GM13976 (cell line): Measurements from ENCODE around the gene TMEM181.

ENCODE experiments used
- DNase-seq: peaks from one replicate; pipeline ENCODE4 v3.0.0; 2012; ENCODE audit warnings: low spot score
- in situ Hi-C: fragments of 300-500 bp; cut with MboI; formaldehyde crosslinking; loops from one replicate; pipeline ENCODE4 v1.12.0; 2022; ENCODE audit warnings: low sequenced_read_pairs, mixed read lengths, inconsistent platforms; ENCODE audit not compliant: unreplicated experiment
- TF ChIP-seq, protein P1 (sequence below): IDR thresholded peaks from 2 replicates; pipeline ENCODE4 v1.5.1; 2012; ENCODE audit warnings: borderline replicate concordance, mild to moderate bottlenecking; ENCODE audit not compliant: insufficient read depth; ENCODE audit errors: extremely low read depth, missing control alignments, control extremely low read depth

Gene TMEM181

DNA sequence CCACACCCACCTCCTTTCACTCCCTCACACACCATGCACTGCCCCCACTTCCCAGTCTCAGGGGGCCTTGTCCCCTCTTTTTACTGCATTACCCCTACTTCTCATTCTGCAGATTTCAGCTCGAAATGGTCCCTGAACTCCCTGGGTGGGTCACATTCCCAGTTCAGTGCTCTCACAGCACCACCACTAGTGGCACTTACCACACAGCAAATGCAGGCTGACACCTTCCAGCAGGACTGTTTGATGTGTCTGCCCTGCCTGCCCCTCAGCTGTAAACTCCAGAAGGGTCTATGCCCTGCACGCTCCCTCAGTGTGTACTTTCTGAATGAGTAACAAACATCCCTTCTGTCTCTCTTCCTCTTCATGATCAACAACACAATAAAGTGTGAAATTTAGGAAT lies 80.6 kb downstream of the TMEM181 start:
- no peak for DNase-seq
- TF ChIP-seq, protein P1, sequence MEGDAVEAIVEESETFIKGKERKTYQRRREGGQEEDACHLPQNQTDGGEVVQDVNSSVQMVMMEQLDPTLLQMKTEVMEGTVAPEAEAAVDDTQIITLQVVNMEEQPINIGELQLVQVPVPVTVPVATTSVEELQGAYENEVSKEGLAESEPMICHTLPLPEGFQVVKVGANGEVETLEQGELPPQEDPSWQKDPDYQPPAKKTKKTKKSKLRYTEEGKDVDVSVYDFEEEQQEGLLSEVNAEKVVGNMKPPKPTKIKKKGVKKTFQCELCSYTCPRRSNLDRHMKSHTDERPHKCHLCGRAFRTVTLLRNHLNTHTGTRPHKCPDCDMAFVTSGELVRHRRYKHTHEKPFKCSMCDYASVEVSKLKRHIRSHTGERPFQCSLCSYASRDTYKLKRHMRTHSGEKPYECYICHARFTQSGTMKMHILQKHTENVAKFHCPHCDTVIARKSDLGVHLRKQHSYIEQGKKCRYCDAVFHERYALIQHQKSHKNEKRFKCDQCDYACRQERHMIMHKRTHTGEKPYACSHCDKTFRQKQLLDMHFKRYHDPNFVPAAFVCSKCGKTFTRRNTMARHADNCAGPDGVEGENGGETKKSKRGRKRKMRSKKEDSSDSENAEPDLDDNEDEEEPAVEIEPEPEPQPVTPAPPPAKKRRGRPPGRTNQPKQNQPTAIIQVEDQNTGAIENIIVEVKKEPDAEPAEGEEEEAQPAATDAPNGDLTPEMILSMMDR = no peak
- in situ Hi-C loops = no loop called here

DNA sequence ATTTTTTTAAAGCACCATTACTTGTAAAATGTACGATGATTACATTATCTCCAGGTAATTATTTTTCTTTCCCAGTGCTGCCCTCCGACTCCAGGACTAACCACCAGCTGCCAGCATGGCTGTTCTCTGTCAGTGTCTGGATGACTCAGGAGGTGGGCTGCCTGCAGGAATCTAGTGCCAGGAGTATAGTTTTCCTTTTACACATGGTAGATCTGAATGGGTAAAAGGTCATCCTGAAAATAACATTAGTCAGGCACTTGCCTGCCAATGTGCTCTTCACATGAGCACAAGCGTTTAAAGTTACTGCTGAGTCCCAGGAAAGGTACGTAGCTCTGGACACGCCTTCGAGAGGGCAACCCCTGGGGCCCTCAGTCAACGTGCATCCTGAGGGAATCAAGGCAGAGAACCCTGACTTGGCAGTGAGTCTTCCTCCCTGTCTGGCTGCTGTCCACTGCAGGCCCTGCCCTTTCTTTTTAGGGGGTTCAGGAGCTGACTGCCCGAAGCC lies 82.3 kb downstream of the TMEM181 start:
- TF ChIP-seq, protein P1 = no peak
- DNase-seq = no peak
- in situ Hi-C loops = no loop called here

DNA sequence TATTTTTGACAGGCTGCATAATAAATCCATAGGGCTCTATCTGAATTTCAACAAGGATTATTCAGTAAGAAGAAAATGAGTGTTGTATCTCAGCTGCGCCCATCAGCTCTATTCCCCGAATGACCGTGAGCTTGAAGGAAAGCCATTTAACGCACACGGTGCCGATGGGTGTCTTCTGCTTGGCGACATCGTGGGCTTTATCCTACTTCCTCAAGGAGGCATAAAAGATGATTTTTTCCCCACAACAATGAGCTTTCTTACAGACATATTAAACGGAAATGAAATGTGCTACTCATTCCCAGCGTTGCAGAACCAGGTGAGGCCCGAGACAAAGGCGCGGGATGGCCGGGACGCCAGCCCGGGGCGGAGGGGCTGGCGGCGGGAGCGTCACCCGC lies 83.9 kb downstream of the TMEM181 start:
- DNase-seq = no peak
- in situ Hi-C loops = no loop called here
- TF ChIP-seq, protein P1 = no peak

DNA sequence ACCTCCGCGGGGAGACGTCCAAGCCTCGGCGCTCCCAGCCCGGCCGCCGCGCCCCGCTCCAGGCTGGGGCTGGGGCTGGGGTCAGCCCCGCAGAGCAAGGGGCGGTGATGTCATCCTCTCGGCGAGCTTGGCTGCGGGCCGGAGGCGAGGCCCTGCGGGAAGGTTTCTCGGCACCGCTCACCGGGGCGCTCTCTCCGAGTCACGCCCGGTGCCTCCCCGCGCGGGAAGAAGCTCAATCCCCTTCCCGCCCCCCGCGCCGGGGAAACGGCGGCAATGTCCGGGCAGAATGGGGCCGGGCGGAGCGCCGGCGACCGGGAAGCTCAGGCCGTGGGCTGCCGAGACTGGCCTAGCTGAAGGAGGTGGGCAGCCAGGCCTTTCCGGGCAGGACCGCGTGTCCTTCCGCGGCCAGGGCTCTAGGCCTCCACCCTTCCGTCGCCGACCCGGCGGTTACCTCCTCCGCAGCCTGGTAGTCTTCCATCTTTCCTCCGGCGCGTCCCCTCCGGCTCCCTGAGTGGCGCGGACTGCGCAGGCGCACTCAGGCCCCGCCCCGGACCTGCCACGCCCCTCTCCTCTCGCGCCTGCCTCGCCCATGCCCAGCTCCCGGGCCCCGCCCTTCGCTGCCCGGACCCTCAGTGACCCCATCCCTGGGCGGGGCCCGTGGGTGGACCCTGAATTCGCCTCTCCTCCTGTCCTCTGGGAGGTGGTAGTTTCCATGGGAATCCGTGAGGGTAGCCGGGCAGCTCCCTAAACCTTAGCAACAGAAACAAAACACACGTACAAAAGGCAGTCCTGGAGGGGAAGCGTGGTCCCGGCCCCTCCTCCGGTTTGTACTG lies 84.6 kb downstream of the TMEM181 start, which contains the start of gene DYNLT1:
DYNLT1 (minus strand) TSS at position 513 of the 833 bp plus-strand sequence; CDS start at position 478, 35 bp downstream.
- DNase-seq = peak; percentile 95
- TF ChIP-seq, protein P1 = no peak
- in situ Hi-C loops = no loop called here

DNA sequence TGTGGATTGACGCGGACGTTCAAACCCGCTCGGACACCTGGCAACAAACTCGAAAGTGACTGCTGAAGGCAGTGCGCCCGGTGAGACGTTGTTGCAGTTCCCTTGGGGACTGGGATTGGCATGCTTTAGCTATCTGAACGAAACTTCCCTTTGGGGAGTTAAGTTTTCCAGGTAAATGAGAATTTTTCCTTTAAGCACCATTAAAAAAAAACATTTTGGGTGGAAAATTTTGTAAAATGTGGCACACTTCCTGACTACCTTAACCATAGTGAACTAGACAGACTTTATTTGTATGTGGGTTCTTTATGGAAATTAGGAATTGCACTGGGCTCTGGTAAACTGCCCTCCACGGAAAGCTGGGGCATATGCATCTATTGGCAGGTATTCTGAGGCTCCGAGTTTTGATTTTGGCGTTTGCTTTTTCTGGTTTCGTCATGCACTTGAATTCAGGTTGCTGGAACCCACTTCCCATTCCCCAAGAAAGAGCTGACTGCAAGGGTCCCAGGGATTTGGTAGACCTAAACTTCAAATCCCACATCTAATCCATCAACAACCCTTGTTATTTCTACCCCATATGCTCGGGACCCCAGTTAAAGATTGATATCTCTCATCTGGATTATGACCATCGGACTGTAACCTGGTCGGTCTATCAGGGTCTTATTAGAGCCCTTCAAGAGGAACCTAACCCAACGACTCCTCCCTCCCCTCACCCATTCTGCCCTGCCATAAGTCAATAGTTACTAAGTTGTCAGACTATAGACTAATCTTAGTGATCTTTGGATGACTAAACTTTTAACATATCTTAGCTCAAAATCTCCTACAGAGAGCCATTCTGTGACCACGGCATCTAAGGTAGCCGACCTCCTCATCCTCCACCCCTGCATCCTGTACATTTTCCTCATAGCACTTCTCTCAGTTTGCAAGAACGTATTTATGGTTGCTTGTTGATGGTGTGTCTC lies 85.5 kb downstream of the TMEM181 start:
- TF ChIP-seq, protein P1 = no peak
- no peak for DNase-seq
- in situ Hi-C loops = no loop called here

DNA sequence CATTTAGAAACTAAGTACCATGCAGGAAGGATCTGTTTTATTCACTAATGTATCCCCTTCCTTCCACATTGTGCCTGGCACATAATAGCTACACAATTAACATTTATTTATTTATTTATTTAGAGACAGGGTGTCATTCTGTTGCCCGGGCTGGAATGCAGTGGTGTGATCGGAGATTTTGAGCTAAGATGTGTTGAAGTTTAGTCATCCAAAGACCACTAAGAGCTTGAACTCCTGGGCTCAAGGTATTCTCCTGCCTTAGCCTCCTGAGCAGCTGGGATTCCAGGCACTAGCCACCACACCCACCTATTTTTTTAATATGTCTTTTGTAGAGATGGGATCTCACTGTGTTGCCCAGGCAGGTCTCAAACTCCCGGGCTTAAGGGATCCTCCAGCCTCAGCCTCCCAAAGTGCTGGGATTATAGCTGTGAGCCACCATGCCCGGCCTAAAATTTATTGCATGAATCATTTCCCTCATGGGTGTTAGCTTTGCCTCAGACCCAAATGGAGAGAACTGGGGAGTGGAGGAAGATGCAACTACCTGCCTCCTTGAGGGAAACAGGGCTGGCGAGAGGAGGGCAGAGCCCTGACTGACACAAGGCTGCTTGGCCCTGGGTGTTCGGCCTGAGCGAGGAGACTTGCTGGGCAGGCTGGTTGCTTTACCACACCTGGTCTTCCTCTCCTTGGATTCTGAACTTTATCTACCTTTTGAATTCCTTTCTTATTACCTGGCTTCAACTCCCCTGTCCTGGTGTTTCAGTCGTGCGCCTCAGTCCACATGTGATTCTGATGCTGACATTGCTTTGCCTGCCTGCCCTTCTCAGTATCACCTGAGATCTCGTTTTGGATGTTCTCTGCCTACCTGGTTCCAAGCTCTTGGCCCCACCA lies 86.4 kb downstream of the TMEM181 start:
- TF ChIP-seq, protein P1 = no peak
- in situ Hi-C loops = no loop called here
- DNase-seq = no peak
